ENCODE results near the gene PDIK1L.

Gene PDIK1L

GRCh38 chr1:26129778-26130177 is 18.2 kb downstream of the PDIK1L start:
- TF ChIP-seq, protein P1, sequence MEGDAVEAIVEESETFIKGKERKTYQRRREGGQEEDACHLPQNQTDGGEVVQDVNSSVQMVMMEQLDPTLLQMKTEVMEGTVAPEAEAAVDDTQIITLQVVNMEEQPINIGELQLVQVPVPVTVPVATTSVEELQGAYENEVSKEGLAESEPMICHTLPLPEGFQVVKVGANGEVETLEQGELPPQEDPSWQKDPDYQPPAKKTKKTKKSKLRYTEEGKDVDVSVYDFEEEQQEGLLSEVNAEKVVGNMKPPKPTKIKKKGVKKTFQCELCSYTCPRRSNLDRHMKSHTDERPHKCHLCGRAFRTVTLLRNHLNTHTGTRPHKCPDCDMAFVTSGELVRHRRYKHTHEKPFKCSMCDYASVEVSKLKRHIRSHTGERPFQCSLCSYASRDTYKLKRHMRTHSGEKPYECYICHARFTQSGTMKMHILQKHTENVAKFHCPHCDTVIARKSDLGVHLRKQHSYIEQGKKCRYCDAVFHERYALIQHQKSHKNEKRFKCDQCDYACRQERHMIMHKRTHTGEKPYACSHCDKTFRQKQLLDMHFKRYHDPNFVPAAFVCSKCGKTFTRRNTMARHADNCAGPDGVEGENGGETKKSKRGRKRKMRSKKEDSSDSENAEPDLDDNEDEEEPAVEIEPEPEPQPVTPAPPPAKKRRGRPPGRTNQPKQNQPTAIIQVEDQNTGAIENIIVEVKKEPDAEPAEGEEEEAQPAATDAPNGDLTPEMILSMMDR (IDR thresholded peaks at IDR 0.05; ENCODE audit: insufficient read depth, missing control alignments), result no peak
- FAIRE-seq (no peak), DNase-seq (ENCODE audit: insufficient read length, low spot score) (no peak)

DNA sequence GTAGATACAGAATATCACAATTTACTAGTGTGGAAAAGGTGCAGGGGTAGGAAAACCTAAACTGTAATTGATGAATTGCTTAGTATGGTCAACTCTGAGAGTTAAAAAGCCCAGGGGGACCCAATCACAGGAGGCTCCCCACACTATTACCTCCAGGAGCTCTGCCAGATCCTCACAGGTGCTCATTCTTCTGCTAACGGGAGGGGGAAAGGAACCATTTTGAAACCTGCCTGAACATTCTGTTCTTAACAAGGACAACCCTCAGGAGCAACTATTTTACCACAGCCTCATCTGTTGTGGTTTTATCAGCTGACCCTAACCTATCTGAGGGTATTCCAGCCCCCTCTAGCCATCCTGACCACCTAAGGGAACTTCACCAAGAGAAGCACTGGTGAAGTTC is 19.1 kb downstream of the PDIK1L start:
- DNase-seq (ENCODE audit: insufficient read length, low spot score), result no peak
- no peak for FAIRE-seq

DNA sequence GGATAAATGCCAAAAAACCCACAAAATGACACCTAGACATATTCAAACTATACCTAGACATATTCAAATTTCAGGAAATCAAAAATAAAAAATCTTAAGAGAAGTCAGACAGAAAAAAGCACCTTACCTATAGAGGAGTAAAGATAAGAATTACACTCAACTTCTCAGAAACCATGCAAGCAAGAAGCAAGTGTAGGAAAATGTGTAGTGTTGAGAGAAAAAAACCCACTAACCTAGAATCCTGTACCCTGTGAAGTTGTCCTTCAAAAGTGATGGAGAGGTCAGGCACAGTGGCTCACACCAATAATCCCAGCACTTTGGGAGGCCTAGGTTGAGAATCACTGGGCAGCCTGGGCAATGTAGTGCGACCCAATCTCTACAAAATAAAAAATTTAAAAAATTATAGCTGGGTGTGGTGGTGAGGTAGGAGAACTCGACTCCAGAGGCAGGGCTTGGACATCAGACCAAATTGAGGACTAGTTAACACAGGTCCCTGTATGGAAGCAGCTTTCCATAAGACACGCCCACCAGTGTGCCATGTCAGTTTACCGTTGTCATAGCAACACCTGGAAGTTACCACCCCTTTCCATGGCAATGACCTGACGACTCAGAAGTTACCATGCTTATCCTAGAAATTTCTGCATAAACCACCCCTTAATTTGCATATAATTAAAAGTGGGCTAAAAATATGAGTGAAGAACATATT is 20.7 kb downstream of the PDIK1L start:
- DNase-seq (ENCODE audit: insufficient read length, low spot score) (no peak), FAIRE-seq (no peak)
- TF ChIP-seq, protein P1 (IDR thresholded peaks at IDR 0.05; ENCODE audit: insufficient read depth, missing control alignments), result no peak

More for the DNA sequence above, 19.1 kb downstream of the PDIK1L start:
- TF ChIP-seq, protein P1 (IDR thresholded peaks at IDR 0.05; ENCODE audit: insufficient read depth, missing control alignments), result no peak

DNA sequence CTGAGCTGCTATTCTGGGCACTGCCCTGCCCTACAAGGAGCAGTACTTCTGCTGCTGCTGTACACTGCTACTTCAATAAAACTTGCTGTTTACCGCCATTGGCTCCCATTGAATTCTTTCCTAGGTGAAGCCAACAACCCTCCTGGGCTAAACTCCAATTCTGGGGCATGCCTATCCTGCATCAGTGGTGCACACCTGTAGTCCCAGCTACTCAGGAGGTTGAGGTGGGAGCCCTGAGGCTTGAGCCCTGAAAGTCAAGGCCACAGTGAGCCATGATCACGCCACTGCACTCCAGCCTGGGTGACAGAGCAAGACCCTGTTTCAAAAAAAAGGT is 21.2 kb downstream of the PDIK1L start:
- no peak for FAIRE-seq
- no peak for DNase-seq (ENCODE audit: insufficient read length, low spot score)
- TF ChIP-seq, protein P1 (IDR thresholded peaks at IDR 0.05; ENCODE audit: insufficient read depth, missing control alignments), result no peak

DNA sequence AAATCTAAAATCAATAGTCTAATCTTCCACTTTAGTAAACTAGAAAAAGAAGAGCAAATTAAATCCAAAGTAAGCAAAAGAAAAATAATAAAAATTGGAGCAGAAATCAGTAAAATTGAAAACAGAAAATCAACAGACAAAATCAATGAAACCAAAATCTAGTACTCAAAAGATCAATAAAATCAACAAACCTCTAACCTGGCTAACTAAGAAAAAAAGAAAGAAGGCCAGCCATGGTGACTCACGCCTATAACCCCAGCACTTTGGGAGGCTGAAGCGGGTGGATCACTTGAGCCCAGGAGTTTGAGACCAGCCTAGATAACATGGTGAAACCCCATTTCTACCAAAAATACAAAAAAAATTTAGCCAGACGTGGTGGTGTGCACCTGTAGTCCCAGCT is 22.8 kb downstream of the PDIK1L start:
- TF ChIP-seq, protein P1 (IDR thresholded peaks at IDR 0.05; ENCODE audit: insufficient read depth, missing control alignments), result no peak
- FAIRE-seq (no peak), DNase-seq (ENCODE audit: insufficient read length, low spot score) (no peak)

DNA sequence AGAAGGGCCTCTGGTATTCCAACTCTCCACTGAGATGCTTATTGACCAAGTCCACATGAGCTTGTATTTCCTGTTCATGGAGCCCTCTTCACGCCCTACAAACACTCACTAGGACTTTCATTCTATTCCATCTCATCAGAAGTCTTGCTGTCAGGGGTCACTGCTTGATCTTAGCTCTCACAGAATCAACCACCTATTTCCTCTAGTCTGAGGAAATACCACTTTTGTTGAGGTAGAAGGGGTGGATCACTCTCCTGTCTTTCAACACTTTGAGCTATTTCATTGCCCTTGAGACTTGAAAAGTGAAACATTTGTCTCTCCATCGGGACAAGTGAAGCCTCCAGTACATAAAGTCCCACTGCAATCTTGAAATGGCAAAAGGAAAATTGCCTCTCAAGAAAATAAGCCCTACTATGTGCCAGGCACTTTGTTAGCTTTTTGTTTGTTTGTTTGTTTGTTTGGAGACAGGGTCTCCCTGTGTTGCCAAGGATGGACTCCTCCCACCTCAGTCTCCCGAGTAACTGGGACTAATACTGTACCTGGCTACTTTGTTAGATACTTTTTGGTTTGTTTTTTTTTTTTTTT is 27.4 kb downstream of the PDIK1L start:
- TF ChIP-seq, protein P1 (IDR thresholded peaks at IDR 0.05; ENCODE audit: insufficient read depth, missing control alignments), result no peak
- DNase-seq (ENCODE audit: insufficient read length, low spot score), result no peak
- no peak for FAIRE-seq

DNA sequence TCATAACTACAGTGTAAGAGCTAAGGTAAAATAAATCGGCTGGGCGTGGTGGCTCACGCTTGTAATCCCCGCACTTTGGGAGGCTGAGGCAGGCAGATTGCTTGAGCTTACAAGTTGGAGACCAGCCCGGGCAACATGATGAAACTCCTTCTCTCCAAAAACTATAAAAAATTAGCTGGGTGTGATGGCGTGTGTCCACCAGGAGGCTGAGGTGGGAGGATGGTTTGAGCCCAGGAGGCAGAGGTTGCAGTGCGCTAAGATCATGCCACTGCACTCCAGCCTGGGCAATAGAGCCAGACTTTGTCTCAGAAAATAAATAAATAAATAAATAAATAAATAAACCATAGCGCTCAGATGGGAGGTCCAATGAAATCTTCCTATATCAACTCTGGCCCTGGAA is 30.5 kb downstream of the PDIK1L start:
- TF ChIP-seq, protein P1 (IDR thresholded peaks at IDR 0.05; ENCODE audit: insufficient read depth, missing control alignments), result no peak
- FAIRE-seq (no peak), DNase-seq (ENCODE audit: insufficient read length, low spot score) (no peak)
